GM19438 (cell line): Measurements from ENCODE around the gene TRAPPC14.
A peak's percentile ranks its signal among the peaks of the same experiment; 100 is the strongest.

ENCODE experiments used
- ATAC-seq: cut with Tn5 transposase; IDR thresholded peaks from one replicate; pipeline ENCODE4 v1.9.1; 2021; ENCODE audit warnings: low read depth; ENCODE audit not compliant: unreplicated experiment

The TRAPPC14 gene

DNA sequence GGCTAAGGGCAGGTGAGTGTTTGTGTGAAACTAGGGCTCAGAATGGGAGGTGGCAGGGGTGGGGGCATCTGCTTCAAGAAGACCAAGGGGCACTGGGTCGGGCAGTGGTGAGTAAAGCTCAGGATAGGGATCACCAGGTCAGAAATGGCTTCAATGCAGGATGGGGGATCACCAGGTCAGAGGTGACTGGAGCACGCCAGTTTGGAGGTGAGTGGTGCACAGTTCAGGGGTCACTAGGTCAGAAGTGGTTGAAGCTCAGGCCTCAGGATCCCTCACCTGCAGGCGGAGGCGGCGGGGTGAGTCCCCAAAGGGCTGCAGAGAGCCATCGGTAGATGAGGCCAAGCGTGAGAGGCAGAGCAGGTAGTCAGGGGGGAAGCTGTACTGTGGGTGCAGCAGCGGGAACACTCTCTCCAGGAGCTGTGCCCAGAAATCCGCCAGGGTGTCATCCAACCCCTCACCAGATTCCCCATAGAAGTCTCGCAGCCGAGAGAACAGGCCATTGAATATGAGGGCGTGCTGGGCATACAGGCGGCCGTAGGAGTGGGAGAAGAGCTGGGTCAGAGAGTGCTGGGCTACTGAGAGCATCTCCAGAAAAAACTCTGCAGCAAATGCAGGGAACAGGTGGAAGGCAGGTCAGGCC lies 16.9 kb upstream of the TRAPPC14 start:
- no peak for ATAC-seq

DNA sequence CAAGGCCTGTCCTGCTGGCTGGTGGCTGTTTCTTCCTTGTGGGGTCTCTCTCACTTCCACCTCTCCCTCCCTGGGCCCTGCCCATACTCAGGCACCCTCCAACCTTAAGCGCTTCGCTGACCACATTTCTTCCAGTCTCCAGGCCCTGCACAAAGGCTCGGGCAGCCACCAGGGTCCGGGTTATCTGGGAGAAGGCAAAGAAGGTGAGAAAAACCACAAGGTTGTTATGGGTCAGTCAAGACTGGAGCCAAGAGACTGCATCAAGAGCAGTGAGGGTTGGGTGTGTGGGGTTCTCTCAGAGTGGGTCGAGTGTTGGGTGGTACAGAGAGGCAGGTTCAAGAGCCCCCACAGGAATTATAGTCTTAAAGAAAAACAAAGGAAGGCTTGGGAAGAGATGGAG lies 16.1 kb upstream of the TRAPPC14 start:
- no peak for ATAC-seq

DNA sequence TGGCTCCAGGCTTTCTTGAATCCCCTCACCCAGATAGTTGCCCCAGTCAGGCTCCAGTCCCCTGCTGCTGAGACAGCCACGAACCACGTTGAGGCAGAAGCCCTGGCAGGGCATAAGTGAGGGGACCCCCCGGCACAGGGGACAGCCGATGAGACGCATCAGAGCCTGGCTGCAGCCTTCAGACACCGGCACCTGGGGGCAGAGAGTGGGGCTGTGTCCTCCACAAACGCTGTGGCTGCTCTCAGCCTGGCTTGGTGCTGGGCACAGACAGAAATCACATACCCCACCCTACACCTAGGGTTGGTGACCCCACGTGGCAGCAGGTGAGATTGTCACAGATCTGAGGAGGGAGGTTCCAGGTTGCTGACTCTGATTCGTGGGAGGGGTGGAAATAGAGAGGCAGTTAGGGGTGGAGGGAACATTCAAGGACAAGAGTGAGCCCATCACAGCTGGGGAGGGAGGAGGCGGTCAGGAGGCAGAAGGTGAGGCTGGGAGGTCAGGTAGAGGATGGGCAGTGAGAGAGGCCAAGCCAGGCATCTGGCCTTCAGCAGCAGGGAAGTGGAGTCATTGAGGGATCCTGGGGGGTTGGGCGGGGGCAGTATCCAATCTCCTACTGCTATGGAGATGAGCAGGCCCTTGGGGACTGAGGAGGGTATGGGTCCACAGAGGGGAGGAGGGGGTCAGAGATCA lies 15.4 kb upstream of the TRAPPC14 start:
- ATAC-seq: no peak

DNA sequence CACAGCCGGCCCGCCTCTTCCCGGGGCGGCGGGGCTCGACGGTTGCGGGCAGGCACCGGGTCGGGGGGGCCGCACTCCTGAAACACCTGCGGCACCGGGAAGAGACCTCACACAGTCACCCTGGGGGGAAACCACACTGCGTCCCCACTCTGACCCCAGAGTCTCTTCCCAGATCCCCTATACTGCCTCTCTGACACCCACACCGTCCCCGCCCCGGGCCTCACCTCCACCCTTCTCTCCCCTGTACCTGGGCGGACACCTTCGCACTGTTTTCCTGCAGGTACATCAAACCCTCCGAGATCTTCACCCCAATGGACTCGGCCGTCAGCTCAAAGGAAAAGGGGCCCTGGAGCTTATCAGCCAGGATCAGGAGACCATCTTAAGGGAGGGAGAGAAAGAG lies 13.3 kb upstream of the TRAPPC14 start:
- no peak for ATAC-seq

DNA sequence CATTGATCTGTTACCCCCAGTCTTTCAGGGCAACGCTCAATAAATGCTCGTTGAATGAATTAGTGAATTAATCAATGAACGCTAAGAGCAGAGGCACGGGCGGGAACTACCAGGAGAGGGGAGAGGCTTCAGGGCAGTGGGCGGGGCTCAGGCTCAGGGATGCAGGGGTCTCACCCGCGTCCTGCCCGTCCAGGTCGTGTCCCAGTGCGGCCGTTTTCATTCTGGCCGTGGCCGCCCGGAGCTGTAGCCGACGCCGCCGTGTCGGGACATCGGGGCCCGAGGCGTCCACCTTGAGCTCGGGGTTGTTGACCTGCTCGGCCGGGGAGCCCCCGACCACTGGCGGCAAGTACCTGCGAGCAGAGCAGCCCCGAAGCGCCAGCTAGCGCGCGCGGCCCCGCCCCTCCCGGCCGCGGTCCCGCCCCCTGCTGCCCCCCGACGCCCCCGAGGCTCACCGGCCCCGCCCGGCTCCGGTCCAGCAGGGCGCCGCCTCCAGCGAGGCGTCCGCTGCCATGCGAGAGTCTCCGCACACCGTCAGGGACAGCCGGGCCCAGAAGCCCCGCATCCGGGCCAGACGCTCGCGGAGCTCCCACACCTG lies 12.7 kb upstream of the TRAPPC14 start:
- no peak for ATAC-seq

GRCh38 chr7:100170101-100170897 lies 11.8 kb upstream of the TRAPPC14 start:
- no peak for ATAC-seq

DNA sequence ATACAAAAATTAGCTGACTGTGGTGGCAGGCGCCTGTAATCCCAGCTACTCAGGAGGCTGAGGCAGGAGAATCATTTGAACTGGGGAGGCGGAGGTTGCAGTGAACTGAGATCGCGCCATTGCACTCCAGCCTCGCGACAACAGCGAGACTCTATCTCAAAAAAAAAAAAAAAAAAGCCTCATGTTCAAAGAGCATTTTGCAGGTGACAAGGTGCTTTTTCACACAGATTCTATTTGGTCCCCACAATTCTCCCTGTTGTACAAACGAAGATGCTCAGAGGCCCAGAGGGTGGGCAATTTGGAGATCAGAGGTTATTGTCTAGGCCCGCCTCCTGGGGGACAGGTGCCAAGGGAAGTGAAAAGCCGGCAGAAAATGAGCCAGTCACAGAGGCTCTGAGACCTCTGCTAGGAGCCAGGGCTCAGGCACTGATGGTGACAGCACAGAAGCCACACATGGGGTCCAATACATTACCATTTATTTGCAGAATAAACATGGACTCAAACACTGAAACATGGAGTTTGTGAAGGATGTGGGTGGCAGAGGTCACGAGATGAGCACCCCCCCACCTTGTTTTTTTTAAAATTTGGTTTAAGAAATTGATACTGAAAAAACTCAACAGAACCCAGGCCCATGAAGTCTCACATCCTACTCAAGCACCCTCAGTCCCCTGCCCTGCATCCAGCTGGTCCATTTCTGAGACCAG lies 10.8 kb upstream of the TRAPPC14 start:
- no peak for ATAC-seq

GRCh38 chr7:100167912-100168323 lies 9.4 kb upstream of the TRAPPC14 start:
- ATAC-seq: no peak

DNA sequence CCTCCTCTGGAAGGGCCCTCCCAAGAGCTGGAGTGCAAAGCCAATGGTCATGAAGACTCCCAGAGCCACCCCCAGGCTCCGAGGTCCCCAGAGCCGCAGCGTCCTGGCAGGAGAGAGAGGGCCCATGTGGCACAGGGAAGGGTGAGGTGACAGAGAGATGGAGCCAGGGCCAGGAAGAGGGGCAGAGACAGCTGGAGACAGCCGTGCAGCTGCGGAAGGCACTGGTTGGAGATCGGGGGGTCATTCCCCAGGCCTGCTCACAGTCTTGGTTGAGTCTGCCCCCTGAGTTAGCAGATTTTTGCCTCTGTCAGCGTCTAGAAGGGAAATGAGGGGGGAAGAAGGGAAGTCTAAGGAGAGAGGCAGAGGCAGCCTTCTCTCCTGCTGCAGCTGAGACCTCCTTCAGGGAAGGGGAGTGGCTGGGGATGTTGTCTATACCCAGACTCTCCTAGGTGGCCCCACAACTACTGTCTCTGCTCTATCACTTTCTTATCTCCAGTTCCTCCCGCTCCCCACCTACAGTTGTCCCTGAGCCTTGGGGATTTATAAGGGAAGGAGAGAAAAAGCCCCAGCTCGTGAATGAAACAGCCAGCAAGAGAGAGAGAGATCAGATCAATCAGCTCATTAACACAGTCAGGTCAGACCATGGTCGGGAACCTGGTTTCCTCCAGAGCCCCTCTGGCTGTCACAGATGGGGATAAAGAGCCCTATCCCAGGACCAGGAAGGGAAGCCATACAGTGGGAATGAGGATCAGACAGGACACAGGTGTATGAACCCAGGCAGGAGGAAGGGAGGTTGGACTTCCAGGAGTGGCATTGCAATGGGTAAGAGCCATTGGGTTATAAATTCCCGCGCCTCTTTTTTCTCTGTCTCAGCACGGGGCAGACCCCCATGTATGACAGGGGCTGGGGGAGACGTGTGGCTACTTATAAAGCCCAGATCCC lies 8.7 kb upstream of the TRAPPC14 start:
- no peak for ATAC-seq

DNA sequence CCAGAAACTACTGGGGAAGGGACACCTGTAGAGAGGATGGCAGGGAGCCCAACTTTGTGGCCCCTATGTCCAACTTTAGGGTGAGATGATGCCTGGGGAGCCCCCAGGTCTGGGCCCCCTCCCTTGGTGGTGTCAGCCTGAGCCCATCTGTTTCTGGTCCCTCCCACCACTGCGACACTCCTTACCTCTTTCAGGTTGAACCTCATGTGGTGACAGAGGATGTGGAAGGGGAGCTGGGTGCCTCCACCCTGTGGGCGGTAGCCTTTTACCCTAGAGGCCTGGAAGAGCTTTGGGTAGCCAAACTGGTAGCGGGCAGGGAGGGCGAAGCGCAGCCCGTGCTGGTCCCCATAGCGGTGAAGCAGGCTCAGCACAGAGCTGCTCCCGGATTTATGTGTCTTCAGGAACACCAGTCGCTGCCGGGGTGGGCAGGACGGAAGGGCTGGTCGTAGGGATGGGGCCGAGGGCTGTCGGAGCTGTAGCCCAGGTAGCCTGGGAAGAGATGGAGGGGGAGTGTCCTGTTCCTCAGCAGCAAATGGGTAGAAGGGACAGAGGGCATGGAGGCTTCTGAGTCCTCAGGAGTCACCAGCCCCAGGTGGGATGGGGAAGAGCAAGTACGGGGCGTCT lies 7.9 kb upstream of the TRAPPC14 start:
- ATAC-seq: no peak

- no peak for ATAC-seq
Observed at GRCh38 chr7:100163871-100164270, 5.3 kb upstream of the TRAPPC14 start.

- no peak for ATAC-seq
Observed at GRCh38 chr7:100163006-100163531, 4.5 kb upstream of the TRAPPC14 start.

DNA sequence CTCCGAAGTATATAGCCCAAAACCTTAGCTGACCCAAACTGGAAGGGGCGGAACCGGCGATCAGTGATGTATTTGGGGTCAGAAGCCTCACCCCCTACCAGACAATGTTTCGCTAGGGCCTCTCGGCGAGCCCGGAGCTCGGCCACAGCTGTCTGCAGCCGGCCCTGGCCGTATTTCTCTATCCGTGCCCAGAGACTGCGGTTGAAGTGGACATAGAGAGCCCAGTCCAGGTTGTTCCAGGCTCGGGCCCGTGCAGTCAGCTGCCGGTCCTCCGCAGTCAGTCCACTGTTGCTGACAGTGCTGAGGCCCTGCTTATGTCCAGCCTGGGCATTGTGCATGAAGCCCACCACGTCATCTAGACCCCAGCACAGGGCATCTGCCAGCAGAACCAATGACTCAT lies 1.5 kb upstream of the TRAPPC14 start:
- ATAC-seq: no peak

DNA sequence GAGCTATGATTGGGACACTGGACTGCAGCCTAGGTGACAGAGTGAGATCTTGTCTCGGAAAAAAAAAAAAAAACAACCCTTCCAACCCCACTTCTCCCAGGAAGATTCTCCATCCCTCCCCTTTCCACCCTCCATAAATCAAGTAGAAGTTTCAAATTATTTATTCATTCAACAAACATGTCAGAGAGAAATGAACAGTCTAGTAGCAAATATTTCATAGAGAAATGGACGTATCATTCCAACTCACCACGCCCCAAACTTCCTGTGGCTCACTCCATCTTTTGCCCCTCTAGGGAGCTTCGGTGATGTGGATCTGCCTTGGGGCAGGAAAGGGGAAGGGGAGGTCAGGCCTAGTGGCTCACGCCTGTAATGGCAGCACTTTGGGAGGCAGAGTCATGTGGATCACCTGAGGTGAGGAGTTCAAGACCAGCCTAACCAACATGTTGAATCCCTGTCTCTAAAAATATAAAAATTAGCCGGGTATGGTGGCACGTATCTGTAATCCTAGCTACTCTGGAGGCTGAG lies 638 bp upstream of the TRAPPC14 start:
- no peak for ATAC-seq

- ATAC-seq: peak; percentile 14
Observed at GRCh38 chr7:100157334-100158228, 942 bp downstream of the TRAPPC14 start.

DNA sequence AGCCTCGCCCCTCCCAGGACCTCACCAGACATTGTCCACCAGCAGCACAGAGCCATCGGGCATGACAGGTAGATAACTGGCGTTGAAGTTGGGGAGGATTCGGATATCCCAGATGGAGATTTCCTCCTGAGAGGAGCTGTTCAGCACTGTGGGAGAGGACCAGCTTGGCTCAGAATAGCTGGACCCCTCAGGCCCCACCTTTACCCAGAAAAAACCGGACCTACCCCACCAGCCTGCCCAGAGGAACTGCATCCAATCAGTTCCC lies 1.5 kb downstream of the TRAPPC14 start:
- no peak for ATAC-seq

DNA sequence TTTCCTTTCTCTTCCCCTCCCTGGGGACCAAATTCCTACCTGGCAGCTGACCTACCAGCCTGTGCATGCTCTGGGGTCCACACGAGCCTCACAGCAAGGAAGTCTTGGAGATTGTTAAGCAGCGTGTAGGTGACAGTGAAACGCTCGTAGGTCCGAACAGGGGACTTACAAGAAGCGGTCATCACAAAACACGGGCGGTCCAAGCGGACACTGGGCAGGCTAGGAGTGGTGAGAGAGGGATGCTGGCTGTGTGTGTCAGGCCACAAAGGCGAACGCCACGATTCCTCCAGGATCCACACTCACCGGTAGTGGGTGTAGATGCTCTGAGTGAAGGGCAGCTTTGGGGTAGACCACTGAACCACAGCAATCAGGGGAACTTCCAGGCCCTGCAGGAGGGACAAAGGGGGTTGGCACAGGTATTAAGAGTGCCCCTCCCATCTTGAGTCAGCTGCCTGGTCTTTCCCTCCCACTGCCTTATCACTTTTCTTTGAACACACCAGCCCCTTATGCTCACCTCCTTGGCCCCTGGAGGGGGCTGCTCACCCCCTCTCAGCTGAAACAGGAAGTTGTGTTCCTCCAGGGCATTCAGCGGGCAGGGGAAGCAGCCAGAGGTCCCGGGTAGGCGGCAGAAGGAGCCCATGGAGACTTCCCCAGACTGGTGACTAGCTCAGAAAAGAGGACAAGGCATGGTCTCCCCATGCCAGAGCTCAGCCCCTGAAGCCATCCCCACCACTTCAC lies 2.0 kb downstream of the TRAPPC14 start:
- ATAC-seq: no peak
